Stimulated activated CD4-positive, alpha-beta T cell treated with anti-CD3 and anti-CD28 coated beads, Interleukin-4, amount 100 ng/mL, for 48 hours (primary cell): Measurements from ENCODE around the gene ASS1.
"Not testable (repeated sequence)": the region's sequence is repeated elsewhere in the genome, so short reads cannot be mapped to it uniquely, and the experiment has no call there.

ENCODE experiments used
- DNase-seq, 2 donors: peaks; one replicate each; pipeline ENCODE4 v3.0.0-alpha.2; 2020; ENCODE audit warnings: low read depth in 2 of 2

ASS1 gene

GRCh38 chr9:130444565-130445221 lies at the start of gene ASS1:
Gene ASS1, plus strand, starts transcription at chr9:130444961. Its CDS starts 7,268 bp downstream, at chr9:130452229.
- DNase-seq = peak in 1 of 2 donors; percentile 47

- DNase-seq = no peak
Observed at GRCh38 chr9:130395810-130396435, 48.8 kb upstream of the ASS1 start.

GRCh38 chr9:130396581-130396980 lies 48.2 kb upstream of the ASS1 start:
- DNase-seq = no peak

GRCh38 chr9:130398487-130399240 lies 46.1 kb upstream of the ASS1 start:
- DNase-seq = no peak

GRCh38 chr9:130399768-130400167 lies 45.0 kb upstream of the ASS1 start:
- DNase-seq = no peak

- DNase-seq = no peak
Observed at GRCh38 chr9:130400870-130401269, 43.9 kb upstream of the ASS1 start.

- not testable (repeated sequence) for DNase-seq
Observed at GRCh38 chr9:130401742-130402141, 43.0 kb upstream of the ASS1 start.

GRCh38 chr9:130402243-130402642 lies 42.5 kb upstream of the ASS1 start:
- DNase-seq = no peak

GRCh38 chr9:130402645-130403440 lies 41.9 kb upstream of the ASS1 start:
- DNase-seq = no peak

GRCh38 chr9:130405657-130406257 lies 39.0 kb upstream of the ASS1 start:
- DNase-seq = no peak

- DNase-seq = no peak
Observed at GRCh38 chr9:130406278-130406895, 38.4 kb upstream of the ASS1 start.

GRCh38 chr9:130407916-130408663 lies 36.7 kb upstream of the ASS1 start:
- DNase-seq = no peak

- no peak for DNase-seq
Observed at GRCh38 chr9:130408669-130409068, 36.1 kb upstream of the ASS1 start.

GRCh38 chr9:130409246-130409645 lies 35.5 kb upstream of the ASS1 start:
- DNase-seq = no peak

GRCh38 chr9:130410443-130410842 lies 34.3 kb upstream of the ASS1 start:
- no peak for DNase-seq

- DNase-seq = no peak
Observed at GRCh38 chr9:130411566-130411915, 33.2 kb upstream of the ASS1 start.

GRCh38 chr9:130414081-130414731 lies 30.6 kb upstream of the ASS1 start:
- DNase-seq = no peak

GRCh38 chr9:130414910-130415746 lies 29.6 kb upstream of the ASS1 start:
- no peak for DNase-seq

GRCh38 chr9:130417602-130418001 lies 27.2 kb upstream of the ASS1 start:
- no peak for DNase-seq
